DND-41 (cell line): ENCODE measurements around the gene SPATC1L.

Source experiments
- CTCF ChIP-seq: IDR thresholded peaks from 2 replicates; pipeline ENCODE4 v1.5.1; 2012; ENCODE audit warnings: borderline replicate concordance, low read length, moderate library complexity, mild to moderate bottlenecking; ENCODE audit not compliant: poor library complexity, severe bottlenecking; ENCODE audit errors: extremely low read depth
- EZH2 ChIP-seq: IDR thresholded peaks from 3 replicates; pipeline ENCODE4 v1.6.1; 2012; ENCODE audit warnings: borderline replicate concordance, low read depth, mild to moderate bottlenecking, moderate library complexity, low read length, inconsistent platforms; ENCODE audit not compliant: severe bottlenecking

GRCh38 chr21:46206163-46207005 lies 22.1 kb upstream of the SPATC1L start:
- TF ChIP-seq CTCF = no peak
- TF ChIP-seq EZH2 = no peak
